NK-92 (cell line): ENCODE data around the gene TMEM132A.

Source experiments
- DNase-seq: peaks from one replicate; lab custom pipeline; 2025; ENCODE audit not compliant: unreplicated experiment; lab: John Stamatoyannopoulos, UW

TMEM132A gene

GRCh38 chr11:60919956-60920355, 4.3 kb upstream of the TMEM132A start:
- no peak for DNase-seq

GRCh38 chr11:60921259-60921658, 3.0 kb upstream of the TMEM132A start:
- no peak for DNase-seq

- no peak for DNase-seq
Measured at GRCh38 chr11:60921777-60922335, 2.4 kb upstream of the TMEM132A start.

- DNase-seq, result no peak
Measured at GRCh38 chr11:60922906-60923305, 1.4 kb upstream of the TMEM132A start.

GRCh38 chr11:60923326-60923725, 934 bp upstream of the TMEM132A start:
- no peak for DNase-seq

- DNase-seq, result no peak
Measured at GRCh38 chr11:60923800-60924109, 505 bp upstream of the TMEM132A start.

- DNase-seq, result no peak
Measured at GRCh38 chr11:60924906-60925853, 920 bp downstream of the TMEM132A start.

GRCh38 chr11:60925868-60926267, 1.6 kb downstream of the TMEM132A start:
- no peak for DNase-seq

- no peak for DNase-seq
Measured at GRCh38 chr11:60926500-60926899, 2.2 kb downstream of the TMEM132A start.

GRCh38 chr11:60927061-60927592, 2.9 kb downstream of the TMEM132A start:
- no peak for DNase-seq

- DNase-seq, result no peak
Measured at GRCh38 chr11:60927600-60927999, 3.3 kb downstream of the TMEM132A start.

GRCh38 chr11:60928563-60929001, 4.3 kb downstream of the TMEM132A start:
- DNase-seq, result no peak

- no peak for DNase-seq
Measured at GRCh38 chr11:60929764-60930163, 5.5 kb downstream of the TMEM132A start.

GRCh38 chr11:60930394-60930793, 6.1 kb downstream of the TMEM132A start:
- no peak for DNase-seq

GRCh38 chr11:60931917-60932316, 7.7 kb downstream of the TMEM132A start:
- DNase-seq, result no peak

GRCh38 chr11:60932605-60933356, 8.5 kb downstream of the TMEM132A start:
- no peak for DNase-seq

GRCh38 chr11:60933416-60934123, 9.3 kb downstream of the TMEM132A start:
- DNase-seq, result no peak

- no peak for DNase-seq
Measured at GRCh38 chr11:60934124-60934789, 10.0 kb downstream of the TMEM132A start.

GRCh38 chr11:60934790-60935605, 10.7 kb downstream of the TMEM132A start:
- no peak for DNase-seq
